GM12872 (cell line): ENCODE results near the gene DNAH12.
A peak's percentile ranks its signal among the peaks of the same experiment; 100 is the strongest.

Source experiments
- CTCF ChIP-seq: IDR thresholded peaks from 3 replicates; pipeline ENCODE4 v1.5.1; 2011; ENCODE audit warnings: low read depth, mild to moderate bottlenecking, low read length, moderate library complexity; ENCODE audit not compliant: insufficient read depth

Gene DNAH12

GRCh38 chr3:57464011-57464410 is 80.1 kb downstream of the DNAH12 start:
- no peak for TF ChIP-seq CTCF

- no peak for TF ChIP-seq CTCF
Measured at GRCh38 chr3:57451150-57451846, 92.8 kb downstream of the DNAH12 start.

GRCh38 chr3:57446318-57446841 is 97.8 kb downstream of the DNAH12 start:
- TF ChIP-seq CTCF: no peak

GRCh38 chr3:57444469-57444868 is 99.7 kb downstream of the DNAH12 start:
- no peak for TF ChIP-seq CTCF

GRCh38 chr3:57436195-57436761 is 107.9 kb downstream of the DNAH12 start:
- no peak for TF ChIP-seq CTCF

GRCh38 chr3:57434041-57434440 is 110.1 kb downstream of the DNAH12 start:
- peak; percentile 30; the same call in 1 of the 3 replicates for TF ChIP-seq CTCF

GRCh38 chr3:57423335-57423734 is 120.8 kb downstream of the DNAH12 start:
- no peak for TF ChIP-seq CTCF
